ENCODE measurements around the gene BCL2L11.

BCL2L11 gene

GRCh38 chr2:111168528-111169239, 48.0 kb downstream of the BCL2L11 start:
- DNase-seq (ENCODE audit: low spot score), result no peak

- no peak for DNase-seq (ENCODE audit: low spot score)
Measured at GRCh38 chr2:111169268-111169667, 48.6 kb downstream of the BCL2L11 start.

GRCh38 chr2:111169924-111170323, 49.2 kb downstream of the BCL2L11 start:
- DNase-seq (ENCODE audit: low spot score), result no peak

GRCh38 chr2:111171337-111171930, 50.7 kb downstream of the BCL2L11 start:
- DNase-seq (ENCODE audit: low spot score), result no peak

- DNase-seq (ENCODE audit: low spot score), result no peak
Measured at GRCh38 chr2:111172666-111173065, 52.0 kb downstream of the BCL2L11 start.

GRCh38 chr2:111173338-111173737, 52.6 kb downstream of the BCL2L11 start:
- no peak for DNase-seq (ENCODE audit: low spot score)

GRCh38 chr2:111173856-111174255, 53.1 kb downstream of the BCL2L11 start:
- no peak for DNase-seq (ENCODE audit: low spot score)

GRCh38 chr2:111175615-111176014, 54.9 kb downstream of the BCL2L11 start:
- no peak for DNase-seq (ENCODE audit: low spot score)

GRCh38 chr2:111176388-111176787, 55.7 kb downstream of the BCL2L11 start:
- no peak for DNase-seq (ENCODE audit: low spot score)

- no peak for DNase-seq (ENCODE audit: low spot score)
Measured at GRCh38 chr2:111176867-111177266, 56.2 kb downstream of the BCL2L11 start.

GRCh38 chr2:111178296-111178695, 57.6 kb downstream of the BCL2L11 start:
- DNase-seq (ENCODE audit: low spot score), result no peak

GRCh38 chr2:111178730-111179405, 58.2 kb downstream of the BCL2L11 start:
- DNase-seq (ENCODE audit: low spot score), result peak; percentile 71

GRCh38 chr2:111182121-111182520, 61.4 kb downstream of the BCL2L11 start:
- no peak for DNase-seq (ENCODE audit: low spot score)

GRCh38 chr2:111182740-111183139, 62.0 kb downstream of the BCL2L11 start:
- no peak for DNase-seq (ENCODE audit: low spot score)

GRCh38 chr2:111184725-111185310, 64.1 kb downstream of the BCL2L11 start:
- no peak for DNase-seq (ENCODE audit: low spot score)

GRCh38 chr2:111185361-111186022, 64.8 kb downstream of the BCL2L11 start:
- DNase-seq (ENCODE audit: low spot score), result peak; percentile 66

- DNase-seq (ENCODE audit: low spot score), result no peak
Measured at GRCh38 chr2:111186121-111186715, 65.5 kb downstream of the BCL2L11 start.

- DNase-seq (ENCODE audit: low spot score), result no peak
Measured at GRCh38 chr2:111186933-111187332, 66.2 kb downstream of the BCL2L11 start.

GRCh38 chr2:111188681-111189080, 68.0 kb downstream of the BCL2L11 start:
- no peak for DNase-seq (ENCODE audit: low spot score)

- DNase-seq (ENCODE audit: low spot score), result no peak
Measured at GRCh38 chr2:111189106-111189505, 68.4 kb downstream of the BCL2L11 start.

GRCh38 chr2:111190816-111191540, 70.3 kb downstream of the BCL2L11 start:
- DNase-seq (ENCODE audit: low spot score), result no peak

Measured in HuH-7 (cell line).